ENCODE measurements around the gene ADAM19. TPM values are rescaled to one million over a fixed set of nuclear protein-coding genes. Genes with fewer than 3 reads are reported as not detected.
A peak's percentile ranks its signal among the peaks of the same experiment; 100 is the strongest.

Gene ADAM19
- total RNA-seq, 2 experiments from 2014 or later = 24.2 to 103 TPM

- Histone ChIP-seq H3K4me1 (ENCODE audit: insufficient read depth, low read length, poor library complexity, severe bottlenecking) (peaks cover under 1% of the 10 kb centered on the region), H3K36me3 (ENCODE audit: insufficient read depth, low read length) (peaks cover 4% of the 10 kb centered on the region; the same call in 1 of the 2 replicates), H3K9me3 (ENCODE audit: low read length) (no peaks in the 10 kb centered on the region), H3K79me2 (ENCODE audit: insufficient read depth, low read depth, low read length) (no peaks in the 10 kb centered on the region), H3K4me2 (ENCODE audit: low read length) (no peak overlapping the region), H3K27ac (ENCODE audit: low read depth, low read length, poor library complexity, severe bottlenecking) (no peak overlapping the region), H3K4me3 (ENCODE audit: low read depth, low read length, poor library complexity, severe bottlenecking) (no peak overlapping the region), H3K9me2 (ENCODE audit: insufficient read depth, low read length) (no peaks in the 10 kb centered on the region), H4K20me1 (ENCODE audit: insufficient read depth, low read length) (no peaks in the 10 kb centered on the region), H2AFZ (ENCODE audit: low read length) (no peak overlapping the region)
- DNase-seq (ENCODE audit: low spot score) = no peak
- no TSS peak for BruUV-seq (replicated peaks)
- TF ChIP-seq CTCF (conservative IDR thresholded peaks at IDR 0.05; ENCODE audit: low read length) (no peak), EZH2phosphoT487 (IDR thresholded peaks at IDR 0.05; ENCODE audit: borderline replicate concordance, low read depth, low read length) (no peak)
- ChIA-PET POLR2A (interaction anchor here (0.6 to 1.4 kb wide), 3 partner anchors 17 to 312 kb away, joined by 3 to 4 read pairs (median 4); no protein-coding TSS in a partner anchor), CTCF (ENCODE audit: unreplicated experiment) (no interaction called here)
- intact Hi-C loops (cut with micrococcal nuclease; ENCODE audit: unreplicated experiment) = no loop called here
Observed at GRCh38 chr5:157473383-157474320, 101.9 kb downstream of the ADAM19 start.

- DNase-seq (ENCODE audit: low spot score) = peak; percentile 61
Observed at GRCh38 chr5:157471709-157472108, 103.9 kb downstream of the ADAM19 start.

More at GRCh38 chr5:157471709-157472108, 103.9 kb downstream of the ADAM19 start:
- Histone ChIP-seq H3K9me3 (ENCODE audit: low read length) (no peaks in the 10 kb centered on the region), H2AFZ (ENCODE audit: low read length) (no peak overlapping the region), H3K27ac (ENCODE audit: low read depth, low read length, poor library complexity, severe bottlenecking) (no peak overlapping the region), H3K4me3 (ENCODE audit: low read depth, low read length, poor library complexity, severe bottlenecking) (no peak overlapping the region), H4K20me1 (ENCODE audit: insufficient read depth, low read length) (no peaks in the 10 kb centered on the region), H3K4me1 (ENCODE audit: insufficient read depth, low read length, poor library complexity, severe bottlenecking) (no peaks in the 10 kb centered on the region), H3K79me2 (ENCODE audit: insufficient read depth, low read depth, low read length) (no peaks in the 10 kb centered on the region), H3K9me2 (ENCODE audit: insufficient read depth, low read length) (no peaks in the 10 kb centered on the region), H3K4me2 (ENCODE audit: low read length) (no peak overlapping the region), H3K36me3 (ENCODE audit: insufficient read depth, low read length) (peaks cover 2% of the 10 kb centered on the region; the same call in 1 of the 2 replicates)
- BruUV-seq (replicated peaks) = no TSS peak
- TF ChIP-seq CTCF (conservative IDR thresholded peaks at IDR 0.05; ENCODE audit: low read length) (peak; percentile 88), EZH2phosphoT487 (IDR thresholded peaks at IDR 0.05; ENCODE audit: borderline replicate concordance, low read depth, low read length) (no peak)
- ChIA-PET CTCF (ENCODE audit: unreplicated experiment) (interaction anchor here (0.7 to 1.6 kb wide), 3 partner anchors 9 to 14 kb away, joined by 3 to 5 read pairs (median 4); no protein-coding TSS in a partner anchor), POLR2A (interaction anchor here (1.0 to 1.2 kb wide), 3 partner anchors 10 to 98 kb away, joined by 3 to 5 read pairs (median 4); no protein-coding TSS in a partner anchor)
- intact Hi-C loops (cut with micrococcal nuclease; ENCODE audit: unreplicated experiment) = loop anchor here (1.0 kb wide), 1 partner anchor 39 kb away; no protein-coding TSS in a partner anchor
